NCI-H2107 (cell line): ENCODE measurements around the gene CCL3.
"Not testable (repeated sequence)": the region's sequence is repeated elsewhere in the genome, so short reads cannot be mapped to it uniquely, and the experiment has no call there.

Experiments used
- DNase-seq: peaks from one replicate; lab custom pipeline; 2025; lab: John Stamatoyannopoulos, UW

Gene CCL3

DNA sequence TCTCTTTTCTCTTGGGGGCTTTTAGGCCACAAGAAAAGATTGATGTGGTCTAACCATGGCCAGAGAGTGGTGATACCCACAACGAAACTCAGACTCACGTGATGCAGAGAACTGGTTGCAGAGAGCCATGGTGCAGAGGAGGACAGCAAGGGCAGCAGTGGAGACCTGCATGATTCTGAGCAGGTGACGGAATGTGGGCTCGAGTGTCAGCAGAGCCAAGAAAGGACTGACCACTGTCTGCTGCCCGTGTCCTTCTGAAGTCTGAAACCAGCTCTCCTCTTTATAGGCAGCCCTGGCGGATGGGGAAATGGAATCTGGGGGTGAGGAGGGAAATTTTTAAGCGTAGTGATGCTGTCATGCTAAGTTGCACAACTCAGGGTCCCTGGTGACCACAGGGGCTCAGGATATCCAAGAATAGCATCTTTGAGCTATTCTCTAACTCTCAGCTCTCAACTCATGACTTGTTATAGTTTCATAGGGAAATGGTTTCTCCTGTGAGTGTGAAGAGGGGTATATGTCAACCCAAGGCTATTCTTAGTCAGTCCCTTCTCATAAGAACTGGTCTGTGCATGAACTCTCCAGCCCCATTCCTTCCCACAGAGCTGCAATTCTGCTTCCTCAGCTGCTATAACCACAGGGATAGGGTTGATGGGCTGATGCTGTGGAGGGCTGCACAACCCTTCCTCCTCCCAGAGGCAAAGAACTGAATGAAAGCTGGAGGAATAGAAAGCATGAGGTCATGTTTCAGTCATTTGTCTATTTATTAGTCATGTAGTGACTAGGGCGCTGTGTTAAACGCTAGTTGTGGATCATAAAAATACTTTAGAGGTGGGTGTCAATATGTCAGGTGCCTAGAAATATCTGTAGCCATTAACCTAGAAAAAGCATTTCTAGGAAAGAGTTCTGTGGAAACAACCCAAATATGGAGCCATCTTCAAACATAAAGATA is at the start of gene CCL3:
Gene CCL3 (minus strand): TSS at position 256 of the 949 bp plus-strand sequence. CDS start 85 bp downstream, at position 171.
- no peak for DNase-seq

GRCh38 chr17:36136439-36136838 is 46.5 kb upstream of the CCL3 start:
- peak; percentile 55 for DNase-seq

DNA sequence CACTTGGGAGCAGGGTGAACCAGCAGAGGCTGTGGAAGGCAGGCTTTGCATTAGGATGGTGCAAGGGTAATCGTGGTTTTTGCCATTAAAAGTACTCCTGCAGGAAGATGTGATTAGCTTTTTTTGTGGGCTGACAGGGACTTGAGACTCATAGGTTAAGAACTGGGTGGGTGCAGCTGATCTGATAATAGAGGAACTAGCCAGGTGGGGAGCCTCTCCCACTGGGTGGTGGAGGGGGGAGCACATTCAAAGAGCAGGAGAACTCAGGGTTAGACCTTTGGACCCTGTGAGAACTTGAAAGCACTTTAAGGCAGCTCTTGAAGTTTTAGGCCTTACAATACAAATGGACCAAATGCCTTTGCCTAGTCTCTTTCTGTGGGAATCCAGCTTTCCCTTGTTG is 46.1 kb upstream of the CCL3 start:
- no peak for DNase-seq

DNA sequence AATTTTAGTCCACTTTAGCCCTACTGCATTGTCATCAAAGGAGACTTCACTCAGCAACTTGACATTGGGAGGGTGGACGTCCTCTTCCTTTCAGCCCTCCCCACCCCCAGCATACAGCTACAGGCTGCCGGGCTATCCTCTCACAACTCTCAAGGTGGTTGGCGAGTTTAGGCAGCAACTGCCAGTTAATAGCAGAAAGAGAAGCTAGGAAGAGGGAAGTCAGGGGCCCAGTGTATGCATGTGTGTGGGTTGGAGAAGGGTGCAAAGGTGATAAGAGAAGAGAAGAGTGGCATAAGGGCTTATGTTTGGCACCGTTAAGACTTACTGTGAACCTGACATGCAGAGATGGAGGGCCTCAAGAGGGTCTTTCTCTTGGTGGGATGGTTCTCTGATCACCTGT is 45.5 kb upstream of the CCL3 start:
- no peak for DNase-seq

- DNase-seq, result no peak
Observed at GRCh38 chr17:36133602-36134236, 43.8 kb upstream of the CCL3 start.

GRCh38 chr17:36132421-36132831 is 42.5 kb upstream of the CCL3 start:
- DNase-seq, result no peak

GRCh38 chr17:36131931-36132330 is 42.0 kb upstream of the CCL3 start:
- DNase-seq, result no peak

DNA sequence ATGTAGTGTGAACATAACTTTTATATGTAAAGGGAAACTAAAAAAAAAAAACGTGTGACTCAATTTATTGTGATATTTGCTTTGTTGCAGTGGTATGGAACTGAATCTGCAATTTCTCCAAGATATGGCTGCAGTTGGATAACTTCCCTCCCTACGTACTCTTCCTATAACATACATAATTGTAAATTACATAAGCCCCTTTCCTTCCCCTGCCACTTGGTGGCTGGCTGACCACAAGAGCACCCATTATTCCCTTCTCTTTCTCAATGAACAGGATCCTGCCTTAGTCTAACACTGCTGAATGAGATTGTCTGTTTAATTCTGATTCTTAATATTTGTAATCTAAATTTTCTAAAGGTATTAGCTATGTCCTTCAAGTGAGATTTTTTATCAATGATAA is 41.5 kb upstream of the CCL3 start:
- DNase-seq, result no peak

DNA sequence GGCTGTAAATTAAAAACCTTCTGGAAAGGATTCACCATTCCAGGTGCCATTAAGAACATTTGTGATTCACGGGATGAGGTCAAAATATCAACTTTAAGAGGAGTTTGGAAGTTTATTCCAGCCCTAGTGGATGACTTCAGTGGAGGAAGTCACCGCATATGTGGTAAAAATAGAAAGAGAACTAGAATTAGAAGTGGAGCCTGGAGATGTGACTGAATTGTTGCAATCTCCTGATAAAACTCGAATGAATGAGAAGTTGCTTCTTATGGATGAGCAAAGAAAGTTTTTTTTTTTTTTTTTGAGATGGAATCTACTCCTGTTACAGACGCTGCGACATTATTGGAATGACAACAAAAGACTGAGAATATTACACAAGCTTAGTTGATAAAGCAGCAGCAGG is 40.4 kb upstream of the CCL3 start:
- DNase-seq, result no peak

- no peak for DNase-seq
Observed at GRCh38 chr17:36129616-36130015, 39.7 kb upstream of the CCL3 start.

GRCh38 chr17:36128411-36128978 is 38.6 kb upstream of the CCL3 start:
- DNase-seq, result no peak

GRCh38 chr17:36127911-36128310 is 38.0 kb upstream of the CCL3 start:
- no peak for DNase-seq

- DNase-seq, result no peak
Observed at GRCh38 chr17:36127199-36127893, 37.4 kb upstream of the CCL3 start.

- no peak for DNase-seq
Observed at GRCh38 chr17:36124879-36125824, 35.2 kb upstream of the CCL3 start.

- DNase-seq, result no peak
Observed at GRCh38 chr17:36123431-36123830, 33.5 kb upstream of the CCL3 start.

GRCh38 chr17:36121099-36121498 is 31.2 kb upstream of the CCL3 start:
- DNase-seq, result not testable (repeated sequence)

- no peak for DNase-seq
Observed at GRCh38 chr17:36120221-36120620, 30.3 kb upstream of the CCL3 start.

DNA sequence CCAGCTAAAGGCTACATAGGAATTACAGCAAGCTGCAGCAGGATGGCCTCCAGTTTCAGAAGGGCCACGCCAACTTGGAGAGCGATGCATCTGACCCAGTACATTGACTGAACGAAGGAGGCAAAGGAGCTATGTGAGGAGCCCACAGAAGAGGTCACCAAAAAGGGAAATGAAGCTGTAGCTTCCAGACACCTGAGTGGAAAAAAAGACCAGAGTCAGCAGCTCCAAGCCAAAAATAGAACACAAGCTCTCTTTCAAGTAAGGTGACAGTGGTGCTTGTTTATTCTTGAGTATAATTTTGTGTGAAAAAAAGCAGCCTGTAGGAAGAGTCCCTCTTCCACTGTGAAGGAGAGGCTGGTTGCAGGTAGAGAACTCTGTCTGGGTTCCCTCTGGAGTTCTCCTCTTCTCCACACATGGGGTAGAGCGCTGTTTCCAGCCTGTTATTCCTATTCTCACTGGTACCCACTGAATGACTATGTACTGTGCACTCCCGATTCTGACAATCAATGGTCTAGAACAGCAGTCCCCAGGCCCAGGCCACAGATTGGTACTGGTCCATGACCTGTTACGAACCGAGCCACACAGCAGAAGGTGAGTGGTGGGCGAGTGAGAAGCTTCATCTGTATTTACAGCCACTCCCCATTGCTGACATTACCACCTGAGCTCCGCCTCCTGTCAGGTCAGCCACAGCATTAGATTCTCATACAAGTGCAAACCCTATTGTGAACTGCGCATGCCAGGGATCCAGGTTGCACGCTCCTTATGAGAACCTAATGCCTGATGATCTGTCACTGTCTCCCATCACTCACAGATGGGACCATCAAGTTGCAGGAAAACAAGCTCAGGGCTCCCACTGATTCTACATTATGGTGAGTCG is 28.8 kb upstream of the CCL3 start:
- DNase-seq, result no peak

DNA sequence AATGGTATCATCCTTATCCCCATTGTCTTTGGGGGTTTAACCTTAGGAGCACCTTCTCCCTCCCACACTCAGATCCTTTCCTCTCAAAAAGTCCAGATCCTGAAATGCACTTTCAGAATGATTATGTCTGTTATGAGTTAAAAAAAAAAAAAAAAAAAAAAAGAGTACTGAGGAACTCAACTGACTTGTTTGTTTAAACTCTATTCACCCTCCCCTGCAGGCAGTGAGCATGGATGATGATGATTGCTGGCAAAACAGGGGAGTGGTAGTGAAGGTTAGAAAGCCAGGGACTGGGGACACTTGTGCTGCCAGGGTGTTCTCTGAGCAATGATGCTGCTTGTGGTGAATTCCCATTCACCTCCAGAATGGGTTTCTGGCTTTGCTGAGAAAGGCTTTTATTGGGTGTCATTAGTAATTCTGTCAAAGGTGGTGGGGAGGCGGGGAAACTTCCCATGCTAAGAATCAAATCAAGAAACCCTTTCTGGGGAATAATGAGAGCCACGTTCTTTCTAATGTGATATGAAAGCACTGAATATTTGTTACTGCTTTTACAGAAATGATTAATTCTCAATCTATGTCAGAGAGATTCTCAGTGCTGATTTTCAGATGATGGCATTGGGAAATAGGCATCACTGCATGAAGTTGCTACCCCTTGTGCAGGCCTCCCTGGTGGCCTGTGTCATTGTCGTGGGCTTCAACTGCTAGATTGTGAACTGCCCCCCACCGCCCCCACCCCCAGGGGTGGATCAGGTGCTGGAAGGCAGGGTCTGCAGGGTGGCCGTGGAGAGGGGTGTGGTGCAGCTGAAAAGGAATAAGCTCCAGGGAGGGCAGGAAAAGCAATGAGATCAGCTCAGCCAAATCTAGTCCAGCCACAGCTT is 27.8 kb upstream of the CCL3 start:
- DNase-seq, result no peak
